HCEC 1CT (cell line): ENCODE measurements around the gene PRAMEF11.
"Not testable (repeated sequence)": the region's sequence is repeated elsewhere in the genome, so short reads cannot be mapped to it uniquely, and the experiment has no call there.

Source experiments
- DNase-seq: peaks from one replicate; pipeline ENCODE4 v3.0.0-alpha.2; 2017

PRAMEF11 gene

DNA sequence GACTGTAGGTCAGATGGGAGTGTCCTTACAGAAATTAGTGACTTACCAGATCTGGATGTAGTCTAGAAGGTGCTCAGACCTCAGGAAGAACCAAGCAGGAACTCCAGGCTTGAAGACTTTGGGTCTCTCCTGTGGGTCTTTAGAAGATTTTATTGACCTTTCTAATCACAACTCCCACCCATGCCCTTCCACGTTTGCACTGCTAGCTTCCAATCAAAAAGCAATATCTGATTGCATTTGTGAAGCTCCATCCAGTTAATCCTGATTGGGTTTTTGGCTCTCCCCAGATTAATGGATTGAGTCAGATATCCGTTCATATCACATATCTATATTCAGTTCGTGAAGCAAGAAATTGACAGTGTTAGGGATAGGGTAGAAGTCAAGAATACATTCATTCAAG, at the start of gene PRAMEF11:
PRAMEF11 (minus strand) TSS at position 101 of the 400 bp plus-strand sequence. CDS start 2,621 bp downstream, outside the sequence.
- not testable (repeated sequence) for DNase-seq

DNA sequence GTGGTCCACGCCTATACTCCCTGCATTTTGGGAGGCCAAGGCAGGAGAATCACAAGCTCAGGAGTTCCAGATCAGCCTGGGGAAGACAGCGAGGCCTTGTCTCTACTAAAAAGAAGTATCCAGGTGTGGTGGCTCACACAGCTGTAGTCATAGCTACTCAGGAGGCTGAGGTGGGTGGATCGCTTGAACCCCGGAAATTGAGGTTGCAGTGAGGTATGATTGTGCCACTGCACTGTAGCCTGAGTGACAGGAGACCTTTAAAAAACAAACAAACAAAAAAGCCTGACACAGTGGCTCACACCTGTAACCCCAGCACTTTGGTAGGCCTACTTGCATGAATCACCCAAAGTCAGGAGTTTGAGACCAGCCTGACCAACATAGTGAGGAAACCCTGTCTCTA, 47.2 kb upstream of the PRAMEF11 start:
- DNase-seq, result not testable (repeated sequence)

DNA sequence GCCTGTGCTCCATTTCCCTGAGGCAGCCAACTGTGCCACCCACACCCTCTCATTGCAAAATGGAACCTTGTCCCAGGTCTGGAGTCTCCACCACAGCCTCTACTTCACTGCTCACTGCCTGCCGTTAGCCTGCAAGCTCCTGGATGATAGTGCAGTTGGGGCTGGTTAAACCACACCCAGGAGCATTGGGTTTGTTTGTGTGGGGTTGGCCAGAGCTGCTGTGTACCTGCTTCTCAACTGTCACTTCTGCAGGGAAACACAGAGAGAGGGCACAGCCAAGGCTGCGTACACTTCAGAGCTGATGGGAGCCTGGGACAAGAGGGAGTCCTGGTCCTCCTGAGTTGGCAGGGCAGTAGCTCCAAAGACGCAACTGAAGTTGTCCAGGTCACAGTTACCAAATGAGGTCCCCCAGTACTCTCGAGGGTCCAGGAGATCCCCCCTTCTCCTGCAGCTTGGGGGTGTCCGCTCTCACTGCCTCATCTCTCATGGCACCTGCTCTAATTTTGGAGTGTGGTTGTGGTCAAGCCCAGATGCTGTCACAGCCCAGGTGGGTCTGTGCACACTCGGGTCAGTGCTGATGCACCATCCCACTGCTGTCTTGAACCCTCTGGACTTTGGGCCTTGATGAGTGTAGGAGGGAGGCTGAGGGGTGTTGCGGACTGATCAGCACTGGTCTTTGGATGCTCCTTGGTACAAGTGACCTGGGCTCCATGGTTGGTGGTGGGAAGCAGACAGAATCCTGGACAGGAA, 32.1 kb upstream of the PRAMEF11 start:
- DNase-seq, result not testable (repeated sequence)

DNA sequence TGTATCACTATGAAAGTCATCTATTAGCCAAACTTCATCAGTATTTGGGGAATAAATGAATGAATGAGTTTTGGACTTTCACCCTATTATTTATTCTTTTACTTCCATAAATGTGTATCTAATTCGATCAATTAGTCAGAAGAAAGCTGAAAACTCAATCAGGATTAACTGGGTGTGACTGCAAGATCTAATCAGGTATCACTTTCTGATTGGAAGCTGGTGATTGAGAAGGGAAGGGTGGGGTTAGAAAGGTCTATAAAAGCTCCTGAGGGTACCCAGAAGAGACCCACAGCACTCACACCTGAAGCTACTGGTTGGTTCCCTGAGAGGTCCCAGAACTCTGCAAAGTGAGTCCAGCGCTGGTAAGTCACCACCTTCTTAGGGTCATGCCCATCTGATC, 25.6 kb upstream of the PRAMEF11 start, which contains the start of gene PRAMEF2:
PRAMEF2 (plus strand) TSS at position 301 of the 400 bp plus-strand sequence. CDS start 1,924 bp downstream, outside the sequence.
- DNase-seq, result not testable (repeated sequence)

DNA sequence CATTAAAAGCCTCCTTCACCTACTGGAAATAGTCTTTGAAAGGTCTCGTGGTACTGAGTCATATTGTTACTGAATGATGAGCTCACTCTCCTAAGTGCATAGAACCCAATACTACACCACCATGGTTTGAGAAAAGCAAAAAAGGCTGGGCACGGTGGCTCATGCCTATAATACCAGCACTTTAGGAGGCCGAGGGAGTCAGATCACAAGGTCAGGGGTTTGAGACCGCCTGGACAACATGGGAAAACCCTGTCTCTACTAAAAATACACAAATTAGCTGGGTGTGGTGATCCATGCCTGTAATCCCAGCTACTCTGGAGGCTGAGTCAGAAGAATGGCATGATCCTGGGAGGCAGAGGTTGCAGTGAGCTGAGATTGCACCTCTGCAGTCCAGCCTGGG, 20.6 kb upstream of the PRAMEF11 start:
- DNase-seq, result peak; percentile 10

DNA sequence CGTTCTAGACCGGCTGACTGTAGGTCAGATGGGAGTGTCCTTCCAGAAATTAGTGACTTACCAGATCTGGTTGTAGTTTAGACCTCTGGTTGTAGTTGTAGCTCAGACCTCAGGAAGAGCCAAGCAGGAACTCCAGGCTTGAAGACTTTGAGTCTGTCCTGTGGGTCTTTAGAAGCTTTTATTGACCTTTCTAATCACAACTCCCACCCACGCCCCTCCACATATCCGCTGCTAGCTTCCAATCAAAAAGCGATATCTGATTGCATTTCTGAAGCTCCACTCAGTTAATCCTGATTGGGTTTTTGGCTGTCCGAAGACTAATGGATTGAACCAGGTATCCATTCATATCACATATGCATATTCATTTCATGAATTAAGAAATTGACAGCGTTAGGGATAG, 17.4 kb upstream of the PRAMEF11 start, which contains the start of gene HNRNPCL1:
HNRNPCL1 (minus strand) TSS at position 101 of the 400 bp plus-strand sequence. CDS start 431 bp downstream, outside the sequence.
- not testable (repeated sequence) for DNase-seq

DNA sequence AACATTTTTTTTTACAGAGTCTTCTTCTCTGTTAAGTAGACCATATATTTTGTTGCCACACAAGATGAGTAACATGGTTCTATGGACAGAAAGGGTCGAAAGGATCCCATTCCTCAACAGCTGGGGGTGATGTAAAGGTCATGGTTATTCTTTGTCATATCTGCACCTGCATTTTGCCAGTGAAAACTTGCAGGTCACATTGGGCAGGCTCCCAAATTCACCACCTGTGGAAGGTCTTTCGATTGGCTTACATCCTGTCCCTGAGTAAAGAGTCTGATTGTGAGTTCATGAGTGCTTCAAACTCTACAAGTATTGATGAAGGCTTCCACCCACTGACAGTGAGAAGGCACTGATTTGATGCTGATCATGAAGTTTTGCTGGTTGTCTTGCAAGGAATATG, 2.0 kb upstream of the PRAMEF11 start:
- not testable (repeated sequence) for DNase-seq

DNA sequence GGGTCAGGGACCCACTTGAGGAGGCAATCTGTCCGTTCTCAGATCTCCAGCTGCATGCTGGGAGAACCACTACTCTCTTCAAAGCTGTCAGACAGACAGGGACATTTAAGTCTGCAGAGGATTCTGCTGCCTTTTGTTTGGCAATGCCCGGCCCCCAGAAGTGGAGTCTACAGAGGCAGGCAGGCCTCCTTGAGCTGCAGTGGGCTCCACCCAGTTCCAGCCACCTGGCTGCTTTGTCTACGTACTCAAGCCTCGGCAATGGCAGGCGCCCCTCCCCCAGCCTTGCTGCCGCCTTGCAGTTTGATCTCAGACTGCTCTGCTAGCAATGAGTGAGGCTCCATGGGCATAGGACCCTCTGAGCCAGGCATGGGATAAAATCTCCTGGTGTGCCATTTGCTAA, 12.1 kb downstream of the PRAMEF11 start:
- not testable (repeated sequence) for DNase-seq

DNA sequence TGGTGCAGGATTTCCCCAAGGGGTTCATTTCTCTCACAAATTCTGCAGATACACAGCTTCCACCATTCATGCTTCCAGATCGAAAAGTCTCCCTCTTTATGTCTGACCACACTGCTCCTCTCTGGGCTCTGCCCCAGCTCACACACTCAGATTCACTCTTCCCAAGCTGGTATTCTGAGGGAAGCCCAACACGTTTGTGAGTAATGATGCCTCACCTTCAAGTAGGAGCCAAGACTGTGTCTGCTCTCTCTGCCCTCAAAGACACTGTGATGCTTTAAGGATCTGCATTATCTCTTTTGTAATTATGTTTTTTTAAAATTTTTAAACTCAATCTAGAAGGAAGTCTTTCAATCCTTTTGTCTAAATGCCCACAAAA, 19.8 kb downstream of the PRAMEF11 start:
- DNase-seq, result no peak

DNA sequence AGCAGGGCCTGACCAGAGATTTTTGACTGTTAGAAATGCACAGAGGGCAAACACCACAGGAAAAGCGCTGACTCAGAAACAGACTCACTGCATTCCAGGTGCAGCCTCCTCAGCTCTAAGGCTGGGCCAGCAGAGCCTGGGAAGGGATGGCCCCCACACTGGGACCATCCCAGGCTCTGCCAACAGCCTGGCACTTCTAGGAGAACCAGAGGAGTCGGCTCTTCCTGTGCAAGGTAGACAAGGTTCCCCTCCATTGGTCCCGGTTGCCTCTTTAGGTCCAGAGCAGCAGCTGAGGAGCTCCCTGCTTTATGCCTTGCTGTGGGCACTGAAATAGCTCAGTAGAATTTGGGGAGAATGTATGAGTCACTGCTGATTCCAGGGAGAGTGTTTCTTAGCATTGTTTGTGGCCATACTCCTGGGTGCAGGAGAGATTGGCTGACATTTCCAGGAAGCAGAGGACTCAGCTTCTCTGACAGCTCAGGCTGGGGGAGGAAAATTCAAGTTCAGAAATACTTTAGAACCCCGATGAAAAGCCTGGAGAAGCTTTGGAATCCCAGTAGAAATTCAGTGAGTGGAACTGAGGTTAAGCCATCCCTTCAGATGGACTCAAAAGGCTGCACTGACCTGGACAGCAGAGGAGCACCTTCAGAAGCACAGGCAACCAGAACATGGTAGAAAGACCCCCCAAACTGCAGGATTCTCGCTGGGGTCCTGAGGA, 20.4 kb downstream of the PRAMEF11 start:
- no peak for DNase-seq

DNA sequence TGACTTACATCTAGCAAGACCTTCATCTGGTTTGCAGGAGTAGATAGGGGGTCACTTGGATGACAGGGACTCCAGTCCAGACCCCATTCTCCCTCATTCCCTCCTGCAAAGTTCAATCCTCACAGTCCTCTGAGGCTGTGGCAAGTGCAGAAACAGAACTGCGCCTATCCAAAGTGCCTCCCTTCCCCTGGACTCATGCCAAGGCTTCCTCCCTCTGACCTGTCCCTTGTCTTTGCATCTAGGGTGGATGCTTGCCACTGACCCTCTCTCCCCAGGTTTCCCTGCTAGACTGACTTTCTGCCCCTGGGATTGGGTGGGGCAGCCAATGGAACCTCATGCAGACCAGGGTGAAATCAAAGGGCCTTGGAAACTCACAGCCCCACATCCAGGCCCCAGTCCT, 21.3 kb downstream of the PRAMEF11 start:
- DNase-seq, result no peak

DNA sequence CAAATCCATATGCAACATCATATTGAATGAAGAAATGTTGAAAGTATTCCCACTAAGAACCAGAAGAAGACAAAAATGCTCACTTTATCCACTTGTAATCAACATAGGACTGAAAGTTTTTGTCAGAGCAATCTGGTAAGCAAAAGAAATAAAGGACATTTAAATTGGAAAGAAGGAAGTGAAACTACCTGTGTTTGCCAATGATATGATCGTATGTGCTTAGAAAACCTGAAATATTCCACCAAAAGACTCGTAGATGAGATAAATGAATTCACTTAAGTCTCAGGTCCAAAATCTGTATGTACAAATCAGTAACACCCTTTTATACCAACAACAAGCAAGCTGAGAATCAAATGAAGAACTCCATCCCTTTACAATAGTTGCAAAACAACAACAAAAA, 31.5 kb downstream of the PRAMEF11 start:
- DNase-seq, result no peak

DNA sequence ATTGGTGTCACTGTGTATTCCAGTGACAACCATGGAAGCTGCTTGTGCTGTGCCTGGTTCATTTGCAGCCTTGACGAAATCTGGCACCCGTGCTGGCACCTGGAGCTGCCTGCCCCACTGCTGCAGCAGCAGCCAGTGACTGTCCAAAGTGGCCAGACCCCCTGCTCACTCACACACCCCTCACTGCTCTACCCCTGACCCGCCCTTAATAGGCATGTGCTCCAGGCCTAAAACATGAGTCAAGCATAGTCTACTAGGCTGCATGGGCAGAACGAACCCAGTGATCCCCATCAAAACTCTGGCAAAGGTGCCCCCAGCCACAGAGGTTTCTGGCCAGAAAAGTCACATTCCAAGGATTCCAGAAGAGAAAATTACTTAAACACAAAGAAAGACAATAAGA, 32.3 kb downstream of the PRAMEF11 start:
- no peak for DNase-seq

DNA sequence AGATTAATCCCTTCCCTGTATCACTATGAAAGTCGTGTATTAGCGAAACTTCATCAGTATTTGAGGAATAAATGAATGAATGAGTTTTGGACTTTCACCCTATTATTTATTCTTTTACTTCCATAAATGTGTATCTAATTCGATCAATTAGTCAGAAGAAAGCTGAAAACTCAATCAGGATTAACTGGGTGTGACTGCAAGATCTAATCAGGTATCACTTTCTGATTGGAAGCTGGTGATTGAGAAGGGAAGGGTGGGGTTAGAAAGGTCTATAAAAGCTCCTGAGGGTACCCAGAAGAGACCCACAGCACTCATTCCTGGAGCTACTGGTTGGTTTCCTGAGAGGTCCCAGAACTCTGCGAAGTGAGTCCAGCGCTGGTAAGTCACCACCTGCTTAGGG, 40.1 kb downstream of the PRAMEF11 start, which contains the start of gene PRAMEF1:
PRAMEF1 (plus strand) TSS at position 301 of the 400 bp plus-strand sequence. CDS start 1,831 bp downstream, outside the sequence.
- DNase-seq, result not testable (repeated sequence)

DNA sequence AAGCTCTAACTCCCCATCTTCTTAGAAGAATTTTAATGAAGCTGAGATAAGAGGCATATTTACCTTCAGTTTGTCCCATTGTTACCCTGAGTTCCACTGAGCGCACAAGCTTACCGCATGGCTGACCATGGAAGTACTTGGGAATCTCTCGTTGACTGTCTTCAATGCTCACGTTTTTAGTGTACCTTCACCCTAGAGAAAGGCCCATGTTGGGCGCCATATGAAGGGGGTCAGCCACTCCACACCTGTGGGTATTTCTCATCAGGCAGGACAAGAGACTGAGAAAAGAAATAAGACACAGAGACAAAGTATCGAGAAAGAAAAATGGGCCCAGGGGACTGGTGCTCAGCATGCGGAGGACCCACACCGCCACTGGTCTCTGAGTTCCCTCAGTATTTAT, 46.5 kb downstream of the PRAMEF11 start:
- not testable (repeated sequence) for DNase-seq

DNA sequence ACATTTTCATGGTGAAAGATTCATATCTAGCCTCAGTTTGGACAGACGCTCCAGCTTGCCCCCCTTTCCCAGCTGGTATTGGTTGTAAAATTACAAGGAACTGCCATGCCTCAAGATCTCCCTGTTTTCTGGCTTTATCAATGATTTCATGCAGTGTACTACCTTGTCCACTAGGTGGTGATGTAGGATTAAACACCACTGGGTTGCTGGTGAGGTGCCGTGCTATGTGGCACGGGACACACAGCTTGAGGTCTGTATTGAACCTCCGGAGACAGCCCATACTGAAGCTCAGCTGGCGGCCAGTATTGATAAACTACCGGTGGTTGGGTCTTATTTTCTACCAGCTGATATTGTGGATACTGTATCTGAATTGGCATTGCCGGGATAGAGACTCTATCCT, 47.4 kb downstream of the PRAMEF11 start:
- not testable (repeated sequence) for DNase-seq

DNA sequence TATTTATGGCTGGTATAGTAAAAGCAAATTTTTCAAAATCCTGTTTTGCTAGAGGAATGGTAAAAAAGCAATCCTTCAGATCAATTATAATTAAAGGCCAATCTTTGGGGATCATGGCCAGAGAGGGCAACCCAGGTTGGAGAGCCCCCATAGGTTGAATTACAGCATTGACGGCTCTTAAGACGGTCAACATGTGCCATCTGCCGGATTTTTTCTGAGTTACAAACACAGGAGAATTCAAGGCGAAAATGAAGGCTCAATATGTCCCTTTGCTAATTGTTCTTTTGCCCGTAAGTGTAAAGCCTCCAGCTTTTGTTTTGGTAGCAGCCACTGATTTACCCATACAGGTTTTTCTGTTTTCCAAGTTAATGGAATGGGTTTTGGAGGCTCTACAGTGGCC, 49.7 kb downstream of the PRAMEF11 start:
- DNase-seq, result not testable (repeated sequence)

DNA sequence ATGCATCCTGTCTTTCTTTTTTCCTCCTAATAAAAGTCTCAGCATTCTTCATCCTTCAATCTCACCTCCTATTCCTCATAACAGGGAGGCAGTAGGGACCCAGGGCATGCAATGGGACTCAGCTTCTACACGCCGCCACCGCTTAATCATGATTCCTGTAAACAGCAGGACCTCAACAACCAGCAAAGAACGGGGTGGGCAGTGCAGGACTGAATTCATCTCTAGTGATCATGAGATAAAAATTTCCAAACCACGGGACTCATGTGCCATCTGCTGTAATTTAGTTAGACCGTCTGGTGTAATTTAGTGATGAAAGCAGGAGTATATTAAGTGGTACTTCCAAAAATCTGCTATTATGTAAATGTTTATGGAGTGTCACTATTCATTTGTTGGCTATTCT, 52.3 kb downstream of the PRAMEF11 start:
- no peak for DNase-seq

DNA sequence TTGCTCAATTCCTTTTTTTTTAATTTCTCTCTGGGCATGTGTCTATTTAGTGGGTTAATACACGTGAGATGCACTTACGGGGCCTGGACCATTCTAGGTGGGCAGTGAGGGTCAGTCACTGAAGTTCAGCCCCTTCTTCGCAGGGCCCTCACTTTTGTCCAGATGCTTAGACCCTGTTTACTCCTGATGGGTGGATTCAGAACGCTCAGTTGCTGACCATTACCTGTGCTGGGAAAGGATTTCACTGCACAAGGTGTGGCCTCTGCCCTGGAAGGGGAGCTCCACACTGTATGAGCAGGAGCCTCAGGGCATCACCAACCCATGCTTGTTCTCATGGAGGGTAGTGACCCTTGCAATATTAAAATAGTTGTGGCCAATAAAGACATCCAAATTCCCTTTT, 53.1 kb downstream of the PRAMEF11 start:
- no peak for DNase-seq

DNA sequence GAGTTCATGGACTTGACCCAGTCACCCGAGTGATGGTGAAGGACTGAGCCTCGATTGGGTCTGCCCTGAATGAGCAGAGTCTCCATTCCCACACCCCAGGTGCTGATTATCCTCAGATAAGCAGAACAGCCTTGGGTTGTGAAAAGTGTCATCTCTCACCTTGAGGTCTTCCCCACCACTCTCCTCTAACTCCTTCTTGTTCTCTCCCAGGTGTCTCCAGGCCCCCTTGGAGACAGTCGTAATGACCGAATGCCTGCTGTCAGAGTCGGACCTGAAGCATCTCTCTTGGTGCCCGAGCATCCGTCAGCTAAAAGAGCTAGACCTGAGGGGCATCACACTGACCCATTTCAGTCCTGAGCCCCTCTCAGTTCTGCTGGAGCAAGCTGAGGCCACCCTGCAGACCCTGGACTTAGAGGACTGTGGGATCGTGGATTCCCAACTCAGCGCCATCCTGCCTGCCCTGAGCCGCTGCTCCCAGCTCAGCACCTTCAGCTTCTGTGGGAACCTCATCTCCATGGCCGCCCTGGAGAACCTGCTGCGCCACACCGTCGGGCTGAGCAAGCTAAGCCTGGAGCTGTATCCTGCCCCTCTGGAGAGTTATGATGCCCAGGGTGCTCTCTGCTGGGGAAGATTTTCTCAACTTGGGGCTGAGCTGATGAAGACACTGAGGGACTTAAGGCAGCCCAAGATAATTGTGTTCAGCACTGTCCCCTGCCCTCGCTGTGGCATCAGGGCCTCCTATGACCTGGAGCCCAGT, 54.2 kb downstream of the PRAMEF11 start:
- no peak for DNase-seq

DNA sequence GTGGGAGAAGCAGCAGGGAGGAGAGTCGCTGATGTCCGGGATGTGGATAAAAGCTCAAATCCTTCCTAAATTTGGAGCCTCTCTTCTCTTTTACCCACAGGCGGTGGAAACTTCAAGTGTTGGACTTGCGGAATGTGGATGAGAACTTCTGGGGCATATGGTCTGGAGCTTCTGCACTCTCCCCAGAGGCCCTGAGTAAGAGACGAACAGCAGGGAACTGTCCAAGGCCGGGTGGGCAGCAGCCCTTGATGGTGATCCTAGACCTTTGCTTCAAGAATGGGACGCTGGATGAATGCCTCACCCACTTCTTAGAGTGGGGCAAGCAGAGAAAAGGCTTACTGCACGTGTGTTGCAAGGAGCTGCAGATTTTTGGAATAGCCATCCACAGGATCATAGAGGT, 55.8 kb downstream of the PRAMEF11 start:
- no peak for DNase-seq

DNA sequence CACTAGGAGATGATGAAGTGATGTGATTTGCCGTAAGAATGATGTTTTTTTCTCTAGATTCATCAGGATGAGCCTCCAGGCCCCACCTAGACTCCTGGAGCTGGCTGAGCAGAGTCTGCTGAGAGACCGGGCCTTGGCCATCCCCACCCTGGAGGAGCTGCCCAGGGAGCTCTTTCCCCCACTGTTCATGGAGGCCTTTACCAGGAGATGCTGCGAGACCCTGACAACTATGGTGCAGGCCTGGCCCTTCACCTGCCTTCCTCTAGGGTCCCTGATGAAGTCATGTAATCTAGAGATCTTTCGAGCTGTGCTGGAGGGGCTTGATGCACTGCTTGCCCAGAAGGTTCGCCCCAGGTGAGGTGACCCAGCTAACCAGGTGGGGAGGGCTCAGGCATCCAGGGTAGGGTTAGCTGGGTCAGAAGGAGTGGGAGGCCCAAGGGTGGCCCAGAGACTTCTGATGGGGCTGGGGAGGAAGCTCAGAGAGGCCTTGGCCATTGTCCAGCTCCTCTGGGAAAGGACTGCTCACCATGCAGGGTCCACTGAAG, 56.3 kb downstream of the PRAMEF11 start:
- DNase-seq, result no peak
